HG02623 (cell line): ENCODE data around the gene APOBEC3B.
"Not testable (repeated sequence)": the region's sequence is repeated elsewhere in the genome, so short reads cannot be mapped to it uniquely, and the experiment has no call there.

Source experiments
- ATAC-seq: cut with Tn5 transposase; IDR thresholded peaks from one replicate; pipeline ENCODE4 v1.9.1; 2021; ENCODE audit warnings: moderate library complexity; ENCODE audit not compliant: unreplicated experiment

Gene APOBEC3B

GRCh38 chr22:38981992-38982927 lies at the start of gene APOBEC3B:
APOBEC3B (plus strand) TSS chr22:38982347; CDS start chr22:38982454, 107 bp downstream.
- ATAC-seq: no peak

GRCh38 chr22:38935023-38935422 lies 47.1 kb upstream of the APOBEC3B start:
- ATAC-seq: no peak

- ATAC-seq: no peak
Observed at GRCh38 chr22:38935616-38936015, 46.5 kb upstream of the APOBEC3B start.

- no peak for ATAC-seq
Observed at GRCh38 chr22:38936562-38936961, 45.6 kb upstream of the APOBEC3B start.

DNA sequence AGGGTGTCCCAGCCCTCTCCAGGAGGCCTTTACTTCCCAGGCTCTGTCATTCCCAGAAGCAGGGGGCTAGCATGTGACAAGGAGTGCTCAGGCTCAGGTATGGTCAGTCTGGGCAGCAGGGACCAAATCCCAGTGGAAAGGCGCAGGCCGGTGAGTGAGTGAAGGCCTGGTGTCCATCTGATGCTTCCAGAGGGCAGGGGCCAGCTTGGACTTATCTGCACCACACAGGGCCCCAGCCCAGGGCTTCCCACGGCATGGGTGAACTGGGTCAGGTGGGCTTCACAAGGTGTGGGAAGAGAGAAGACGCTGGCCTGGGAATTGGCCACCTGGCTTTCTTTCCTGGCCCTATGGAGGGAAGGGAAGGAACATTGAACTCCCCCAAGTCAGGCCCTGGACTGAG lies 45.1 kb upstream of the APOBEC3B start:
- no peak for ATAC-seq

DNA sequence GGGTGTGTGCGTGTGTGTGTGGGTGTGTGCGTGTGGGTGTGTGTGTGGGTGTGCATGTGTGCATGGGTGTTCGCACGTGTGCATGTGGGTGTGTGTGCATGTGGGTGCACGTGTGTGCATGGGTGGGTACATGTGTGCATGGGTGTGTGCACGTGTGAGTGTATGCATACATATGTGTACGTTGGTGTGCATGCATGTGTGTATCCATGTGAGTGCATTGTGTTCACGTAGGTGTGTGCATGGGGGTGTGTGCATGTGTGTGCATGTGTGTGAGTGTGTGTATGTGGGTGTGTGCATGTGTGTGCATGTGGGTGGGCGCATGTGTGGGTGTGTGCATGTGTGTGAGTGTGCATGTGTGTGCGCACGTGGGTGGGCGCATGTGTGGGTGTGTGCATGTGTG lies 44.6 kb upstream of the APOBEC3B start:
- no peak for ATAC-seq

DNA sequence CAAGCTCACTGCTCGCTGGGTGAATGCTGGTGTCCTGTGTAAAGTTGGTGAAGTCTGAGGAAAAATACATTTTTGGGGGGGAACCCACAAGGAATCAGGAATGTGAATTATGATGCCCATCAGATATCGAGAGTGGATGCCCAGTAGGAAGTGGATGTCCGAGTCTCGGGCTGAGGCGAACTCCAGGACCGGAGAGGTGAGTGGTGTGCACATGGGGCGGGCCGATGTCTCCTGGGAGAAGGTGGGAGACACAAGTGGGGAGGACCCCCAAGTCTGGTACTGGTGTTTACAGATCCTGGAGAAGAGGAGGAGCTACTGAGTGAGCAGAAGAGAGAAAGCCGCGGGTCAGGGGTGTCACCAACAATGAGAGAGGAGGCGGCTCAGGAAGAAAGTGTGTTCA lies 43.9 kb upstream of the APOBEC3B start:
- no peak for ATAC-seq

- no peak for ATAC-seq
Observed at GRCh38 chr22:38938925-38939324, 43.2 kb upstream of the APOBEC3B start.

GRCh38 chr22:38940811-38941384 lies 41.2 kb upstream of the APOBEC3B start:
- ATAC-seq: no peak

- no peak for ATAC-seq
Observed at GRCh38 chr22:38941488-38941987, 40.6 kb upstream of the APOBEC3B start.

DNA sequence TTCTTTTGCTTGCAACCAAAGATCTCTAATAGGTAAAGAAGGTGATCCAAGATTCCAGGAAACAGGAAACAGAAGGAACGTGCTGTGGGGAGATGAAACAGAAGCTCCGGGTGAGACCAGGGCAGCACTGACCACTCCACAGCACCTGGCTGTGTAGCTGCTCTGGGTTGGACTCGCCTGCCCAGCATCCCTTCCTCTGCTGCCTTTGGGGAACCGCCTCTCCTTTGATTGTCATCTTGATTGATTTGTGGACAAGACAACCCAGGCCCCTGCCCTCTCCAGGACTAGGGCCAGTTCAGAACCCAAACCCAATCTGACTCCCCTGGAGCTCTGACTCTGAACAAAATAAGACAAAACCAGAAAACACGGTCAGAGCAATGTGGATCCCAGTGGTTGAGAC lies 39.4 kb upstream of the APOBEC3B start:
- no peak for ATAC-seq

- no peak for ATAC-seq
Observed at GRCh38 chr22:38943201-38943600, 38.9 kb upstream of the APOBEC3B start.

DNA sequence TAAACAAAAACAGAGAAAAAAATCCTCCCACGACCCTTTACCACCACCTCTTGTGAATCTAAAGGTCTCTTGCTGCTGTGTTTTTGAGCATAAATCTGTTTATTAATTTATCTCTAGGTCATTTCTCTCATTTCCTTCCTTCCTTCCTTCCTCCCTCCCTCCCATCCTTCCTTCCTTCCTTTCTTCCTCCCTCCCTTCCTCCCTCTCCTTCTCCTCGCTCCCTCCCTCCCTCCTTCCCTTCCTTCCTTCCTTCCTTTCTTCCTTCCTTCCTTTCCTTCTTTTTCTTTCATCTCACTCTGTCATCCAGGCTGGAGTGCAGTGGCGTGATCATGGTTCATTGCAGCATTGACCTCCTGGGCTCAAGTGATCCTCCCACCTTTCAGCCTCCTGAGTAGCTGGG lies 38.3 kb upstream of the APOBEC3B start:
- no peak for ATAC-seq

DNA sequence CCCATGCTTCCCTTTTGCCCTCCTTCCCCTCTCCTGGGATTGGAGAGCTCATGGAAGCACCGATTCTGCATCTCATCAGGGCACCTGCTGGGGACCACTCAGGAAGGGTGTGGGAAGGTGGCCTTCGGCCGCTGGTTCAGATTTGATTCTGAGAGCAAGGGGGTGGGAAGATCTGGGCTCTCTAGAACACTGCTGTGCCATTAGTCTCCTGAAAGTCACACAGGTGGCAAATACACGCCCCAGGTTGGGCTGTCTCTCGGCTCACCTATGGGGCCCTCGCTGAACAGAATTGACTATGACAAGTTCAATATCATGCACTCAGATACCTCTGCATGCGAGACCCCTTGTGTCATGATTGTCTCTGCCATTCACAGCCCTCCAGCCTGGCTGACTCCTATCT lies 37.5 kb upstream of the APOBEC3B start:
- no peak for ATAC-seq

- ATAC-seq: not testable (repeated sequence)
Observed at GRCh38 chr22:38945706-38946338, 36.3 kb upstream of the APOBEC3B start.

GRCh38 chr22:38946771-38947170 lies 35.4 kb upstream of the APOBEC3B start:
- ATAC-seq: no peak

- no peak for ATAC-seq
Observed at GRCh38 chr22:38947321-38948140, 34.6 kb upstream of the APOBEC3B start.

DNA sequence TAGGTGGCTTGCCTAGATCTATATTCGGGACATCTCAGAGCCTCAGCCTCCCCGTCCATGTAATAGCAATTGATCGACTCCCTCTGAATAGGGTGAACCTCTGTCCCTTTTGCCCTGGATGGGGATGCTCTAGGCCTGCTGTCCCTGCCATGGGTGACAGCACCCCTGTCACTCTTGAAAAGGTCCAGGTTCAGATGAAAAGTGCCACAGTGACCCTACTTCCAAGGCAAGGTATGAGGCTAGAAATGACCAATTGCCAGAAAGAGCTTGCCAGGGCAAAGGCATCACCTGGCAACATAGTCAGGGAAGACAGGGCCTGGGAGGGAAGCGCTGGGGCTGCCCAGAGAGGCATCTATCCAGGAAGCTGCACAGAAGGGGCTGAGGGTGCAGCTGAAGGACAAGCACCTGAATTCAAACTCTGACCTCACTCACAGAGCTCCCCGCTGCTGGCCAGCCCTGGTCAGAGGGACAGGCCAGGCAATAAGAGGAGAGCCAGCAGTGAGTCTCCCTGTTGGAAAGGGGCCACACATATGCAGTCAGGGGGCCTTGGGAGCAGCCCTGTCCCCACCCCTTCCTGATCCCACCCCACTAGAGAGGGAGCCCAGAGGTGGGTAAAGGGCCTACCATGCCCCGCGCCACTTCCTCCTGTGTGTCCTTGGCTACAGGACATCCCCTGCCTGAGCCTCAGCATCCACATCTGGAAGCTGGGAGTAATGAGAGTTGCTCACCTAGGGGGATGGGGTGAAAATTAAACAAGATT lies 33.8 kb upstream of the APOBEC3B start:
- ATAC-seq: no peak

- no peak for ATAC-seq
Observed at GRCh38 chr22:38949889-38950405, 32.2 kb upstream of the APOBEC3B start.
